NB4 (cell line): ENCODE measurements around the gene RNU6-1.

Experiments
- CTCF ChIP-seq: IDR thresholded peaks from one replicate; pipeline ENCODE4 v1.5.1; 2012; ENCODE audit warnings: low read depth, low read length
- POLR2A ChIP-seq: IDR thresholded peaks from 2 replicates; pipeline ENCODE4 v1.6.1; 2011; ENCODE audit warnings: mild to moderate bottlenecking; ENCODE audit not compliant: insufficient read length; ENCODE audit errors: extremely low read depth

GRCh38 chr15:67831363-67831762 is 8.5 kb downstream of the RNU6-1 start:
- TF ChIP-seq CTCF (no peak), POLR2A (no peak)
